ENCODE results near the gene THRSP.
A peak's percentile ranks its signal among the peaks of the same experiment; 100 is the strongest.
"Not testable (repeated sequence)": the region's sequence is repeated elsewhere in the genome, so short reads cannot be mapped to it uniquely, and the experiment has no call there.

Gene THRSP

GRCh38 chr11:78063440-78064181 lies at the start of gene THRSP:
Gene THRSP (plus strand): TSS chr11:78063861. CDS start chr11:78063882, 21 bp downstream.
- peak; percentile 77 for DNase-seq

GRCh38 chr11:78014937-78015520 lies 48.6 kb upstream of the THRSP start:
- DNase-seq, result not testable (repeated sequence)

- DNase-seq, result no peak
Measured at GRCh38 chr11:78015878-78016277, 47.8 kb upstream of the THRSP start.

- DNase-seq, result no peak
Measured at GRCh38 chr11:78019808-78020207, 43.9 kb upstream of the THRSP start.

- DNase-seq, result no peak
Measured at GRCh38 chr11:78020246-78020645, 43.4 kb upstream of the THRSP start.

GRCh38 chr11:78021611-78022010 lies 42.0 kb upstream of the THRSP start:
- DNase-seq, result no peak

GRCh38 chr11:78022397-78023396 lies 41.0 kb upstream of the THRSP start, which contains the start of gene KCTD14:
Gene KCTD14 (minus strand): TSS chr11:78023276. CDS start chr11:78023249, 27 bp downstream.
- DNase-seq, result peak; percentile 60

- DNase-seq, result no peak
Measured at GRCh38 chr11:78023426-78023825, 40.2 kb upstream of the THRSP start.

- no peak for DNase-seq
Measured at GRCh38 chr11:78025378-78025777, 38.3 kb upstream of the THRSP start.

- no peak for DNase-seq
Measured at GRCh38 chr11:78027759-78028158, 35.9 kb upstream of the THRSP start.

GRCh38 chr11:78028423-78028822 lies 35.2 kb upstream of the THRSP start:
- not testable (repeated sequence) for DNase-seq

- DNase-seq, result peak; percentile 98
Measured at GRCh38 chr11:78030429-78031325, 33.0 kb upstream of the THRSP start.

- DNase-seq, result no peak
Measured at GRCh38 chr11:78031629-78032028, 32.0 kb upstream of the THRSP start.

- DNase-seq, result peak; percentile 60
Measured at GRCh38 chr11:78032090-78032489, 31.6 kb upstream of the THRSP start.

GRCh38 chr11:78033040-78033439 lies 30.6 kb upstream of the THRSP start:
- DNase-seq, result no peak

- no peak for DNase-seq
Measured at GRCh38 chr11:78034623-78035022, 29.0 kb upstream of the THRSP start.

GRCh38 chr11:78036313-78036712 lies 27.3 kb upstream of the THRSP start:
- no peak for DNase-seq

- DNase-seq, result no peak
Measured at GRCh38 chr11:78037056-78037455, 26.6 kb upstream of the THRSP start.

GRCh38 chr11:78037825-78038620 lies 25.6 kb upstream of the THRSP start:
- DNase-seq, result no peak

- DNase-seq, result no peak
Measured at GRCh38 chr11:78038697-78039313, 24.9 kb upstream of the THRSP start.

- no peak for DNase-seq
Measured at GRCh38 chr11:78039391-78039918, 24.2 kb upstream of the THRSP start.
